GM12872 (cell line): Measurements from ENCODE around the gene OBP2B.

ENCODE experiments used
- TF ChIP-seq, protein P1 (sequence below): IDR thresholded peaks from 3 replicates; pipeline ENCODE4 v1.5.1; 2011; ENCODE audit warnings: low read depth, mild to moderate bottlenecking, low read length, moderate library complexity; ENCODE audit not compliant: insufficient read depth

The OBP2B gene

DNA sequence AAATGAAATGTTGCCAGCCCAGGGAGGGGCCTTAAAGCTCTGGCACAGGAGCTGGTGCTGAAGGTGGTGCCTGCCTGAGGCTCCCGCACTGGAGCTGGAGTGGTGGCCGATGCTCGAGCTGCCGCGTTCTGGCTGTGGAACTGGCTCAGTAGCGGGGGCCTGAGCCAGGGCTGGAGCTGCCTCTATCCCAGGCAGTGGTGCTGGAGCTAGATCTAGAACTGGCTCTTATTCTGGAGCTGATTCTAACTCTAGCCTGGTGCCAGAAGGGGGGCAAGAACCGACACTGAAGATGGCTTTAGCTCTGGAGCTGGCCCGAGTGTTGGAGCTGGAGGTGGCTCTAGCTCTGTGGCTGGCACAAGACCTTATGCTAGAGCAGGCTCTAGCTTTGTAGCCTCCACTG lies 19.2 kb downstream of the OBP2B start:
- TF ChIP-seq, protein P1, sequence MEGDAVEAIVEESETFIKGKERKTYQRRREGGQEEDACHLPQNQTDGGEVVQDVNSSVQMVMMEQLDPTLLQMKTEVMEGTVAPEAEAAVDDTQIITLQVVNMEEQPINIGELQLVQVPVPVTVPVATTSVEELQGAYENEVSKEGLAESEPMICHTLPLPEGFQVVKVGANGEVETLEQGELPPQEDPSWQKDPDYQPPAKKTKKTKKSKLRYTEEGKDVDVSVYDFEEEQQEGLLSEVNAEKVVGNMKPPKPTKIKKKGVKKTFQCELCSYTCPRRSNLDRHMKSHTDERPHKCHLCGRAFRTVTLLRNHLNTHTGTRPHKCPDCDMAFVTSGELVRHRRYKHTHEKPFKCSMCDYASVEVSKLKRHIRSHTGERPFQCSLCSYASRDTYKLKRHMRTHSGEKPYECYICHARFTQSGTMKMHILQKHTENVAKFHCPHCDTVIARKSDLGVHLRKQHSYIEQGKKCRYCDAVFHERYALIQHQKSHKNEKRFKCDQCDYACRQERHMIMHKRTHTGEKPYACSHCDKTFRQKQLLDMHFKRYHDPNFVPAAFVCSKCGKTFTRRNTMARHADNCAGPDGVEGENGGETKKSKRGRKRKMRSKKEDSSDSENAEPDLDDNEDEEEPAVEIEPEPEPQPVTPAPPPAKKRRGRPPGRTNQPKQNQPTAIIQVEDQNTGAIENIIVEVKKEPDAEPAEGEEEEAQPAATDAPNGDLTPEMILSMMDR = no peak

DNA sequence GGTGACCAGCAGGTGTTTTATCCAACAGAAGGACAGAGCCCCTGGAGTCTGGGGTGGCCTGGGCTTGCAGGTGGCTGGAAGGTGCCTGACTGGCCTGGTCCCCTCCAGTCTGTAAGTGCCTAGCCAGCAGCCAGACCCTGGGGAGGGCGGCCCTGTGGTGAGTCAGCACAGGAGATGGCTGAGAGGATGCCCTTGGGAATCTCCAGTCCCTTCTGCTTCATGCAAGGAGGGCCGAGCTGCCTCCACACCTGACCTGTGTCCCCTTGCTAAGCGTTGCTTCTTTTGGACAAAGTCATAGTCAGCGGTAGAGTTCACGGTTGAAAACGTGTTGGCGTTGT lies 20.2 kb downstream of the OBP2B start:
- TF ChIP-seq, protein P1 = no peak

DNA sequence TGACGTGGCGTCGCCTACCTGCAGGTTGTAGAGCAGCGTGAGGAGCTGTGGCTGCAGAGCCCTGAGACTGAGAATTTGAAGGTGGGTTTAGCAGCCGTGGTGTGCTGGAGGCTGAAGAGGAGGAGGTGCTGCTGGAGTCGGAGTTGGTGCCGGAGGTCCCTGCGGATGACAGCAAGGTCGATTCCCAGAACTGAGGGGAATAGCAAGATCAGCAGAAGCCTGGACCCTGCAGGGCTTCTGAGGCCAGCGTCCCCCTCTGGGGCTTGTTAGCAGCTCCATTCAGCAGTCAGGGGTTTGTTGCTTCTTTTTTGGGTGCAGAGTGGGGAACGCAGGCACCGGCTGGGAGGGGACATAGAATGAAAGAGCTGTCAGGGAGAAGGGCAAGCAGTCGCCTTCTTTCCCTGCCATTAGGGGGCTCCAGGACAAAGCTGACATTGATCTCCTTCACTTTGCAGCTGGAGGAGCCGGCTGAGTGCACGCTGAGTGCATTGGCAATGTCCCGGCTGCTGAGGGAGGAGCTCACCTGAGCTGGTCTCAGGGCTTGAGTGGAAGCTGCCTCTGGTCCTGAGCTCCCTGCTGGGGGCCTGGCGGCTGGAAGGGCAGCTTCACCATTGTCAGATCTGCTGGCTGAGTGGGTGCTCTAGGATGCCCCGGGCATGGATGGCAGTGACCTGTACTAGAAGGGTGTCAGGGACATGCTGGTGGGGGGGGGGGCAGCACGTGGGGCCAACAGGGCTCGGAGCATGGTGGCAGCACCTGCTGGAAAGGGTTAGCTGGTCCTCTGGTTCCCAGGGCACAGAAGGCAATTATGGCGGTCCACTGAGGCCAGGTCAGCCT lies 20.8 kb downstream of the OBP2B start:
- TF ChIP-seq, protein P1 = peak; percentile 48; the same call in 2 of the 3 replicates

DNA sequence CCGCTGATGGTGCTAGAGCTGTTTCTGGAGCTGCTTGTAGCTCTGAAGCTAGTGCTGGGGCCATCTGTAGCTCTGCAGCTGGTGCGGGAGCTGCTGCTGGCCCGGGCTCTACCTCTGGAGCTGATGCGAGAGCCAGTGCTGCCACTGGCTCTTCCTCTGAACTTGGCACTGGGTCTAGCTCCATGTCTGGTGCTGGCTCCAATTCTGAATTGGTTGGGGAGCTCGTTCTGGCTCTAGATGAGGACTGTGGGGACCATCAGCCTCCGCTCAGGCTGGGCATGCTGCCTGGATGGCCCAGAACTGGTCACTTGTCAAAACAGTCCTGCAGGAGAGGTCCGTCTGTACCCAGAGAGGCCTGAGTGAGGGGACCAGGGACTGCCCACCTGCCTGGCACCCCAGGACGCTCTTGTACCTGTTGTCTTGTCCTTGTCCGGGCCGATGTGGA lies 21.5 kb downstream of the OBP2B start:
- TF ChIP-seq, protein P1 = no peak

DNA sequence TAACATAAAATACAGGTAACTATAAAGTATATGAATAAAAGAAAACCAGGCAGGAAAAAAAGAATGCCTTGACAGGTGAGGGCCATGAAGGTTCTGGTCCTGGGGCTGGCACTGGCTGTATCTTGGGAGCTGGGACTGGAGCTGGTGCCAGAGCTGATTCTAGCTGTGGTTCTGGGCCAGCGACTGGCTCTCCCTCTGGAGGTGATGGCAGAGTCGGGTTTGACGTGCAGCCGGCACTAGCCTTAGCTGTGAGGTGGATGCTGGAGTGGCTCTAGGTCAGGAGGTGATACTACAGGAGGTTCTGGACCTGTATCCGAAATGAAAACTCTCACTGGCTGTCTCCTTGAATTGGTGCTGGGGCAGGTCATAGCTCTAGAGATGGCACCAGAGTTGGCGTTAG lies 22.3 kb downstream of the OBP2B start:
- TF ChIP-seq, protein P1 = no peak

DNA sequence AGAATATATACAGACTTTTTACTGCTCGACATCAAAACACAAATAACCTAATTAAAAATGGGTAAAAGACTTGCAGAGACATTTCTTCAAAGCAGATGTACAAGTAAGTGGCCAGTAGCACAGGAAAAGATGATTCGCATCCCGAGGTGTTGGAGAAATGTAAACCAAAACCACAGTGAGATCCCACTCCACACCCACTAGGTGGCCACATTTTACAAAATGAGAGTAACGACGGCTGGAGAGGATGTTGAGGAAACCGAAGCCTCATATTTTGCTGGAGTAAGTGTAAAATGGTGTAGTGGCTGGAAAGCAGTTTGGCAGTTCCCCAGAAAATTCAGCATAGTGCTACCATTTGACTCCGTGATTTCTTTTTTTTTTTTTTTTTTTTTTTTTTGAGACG lies 24.1 kb downstream of the OBP2B start:
- TF ChIP-seq, protein P1 = peak; percentile 54; the same call in 2 of the 3 replicates

DNA sequence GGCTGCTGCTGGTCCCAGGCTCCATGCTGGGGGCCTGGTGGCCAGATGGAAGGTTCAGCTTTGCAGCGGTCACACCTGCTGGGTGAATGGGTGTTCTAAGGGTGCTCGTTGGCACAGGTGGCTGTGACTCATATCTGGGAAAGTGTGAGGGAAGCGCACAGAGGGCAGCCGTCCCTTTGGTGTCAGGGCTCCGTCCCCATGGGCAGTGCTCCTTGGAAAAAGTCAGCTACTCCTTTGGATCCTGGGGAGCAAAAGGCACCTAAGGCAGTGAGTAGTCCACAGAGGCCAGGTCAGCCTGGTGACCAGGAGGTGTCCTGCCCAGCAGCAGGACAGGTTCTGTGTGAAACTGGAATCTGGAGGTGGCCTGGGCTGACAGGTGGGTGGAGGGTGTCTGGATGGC lies 26.9 kb downstream of the OBP2B start:
- TF ChIP-seq, protein P1 = no peak

DNA sequence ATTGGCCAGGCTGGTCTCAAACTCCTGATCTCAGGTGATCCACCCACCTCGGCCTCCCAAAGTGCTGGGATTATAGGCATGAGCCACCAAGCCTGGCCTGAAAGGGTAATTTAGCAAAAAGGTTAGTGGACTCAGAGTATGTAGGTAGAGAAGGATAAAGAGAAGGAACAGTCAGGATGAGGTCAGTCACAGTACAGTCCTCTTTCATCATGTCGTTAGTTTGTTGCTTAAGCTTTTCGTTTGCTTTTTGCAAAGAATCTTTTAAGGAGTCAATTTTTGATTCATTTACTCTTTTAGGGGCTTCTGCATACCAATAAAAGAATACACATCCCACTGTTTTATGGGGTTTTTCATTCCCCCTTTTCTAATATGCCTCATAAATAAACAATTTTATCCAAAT lies 27.5 kb downstream of the OBP2B start:
- TF ChIP-seq, protein P1 = no peak
